ENCODE measurements around the gene GALR2.

Gene GALR2

DNA sequence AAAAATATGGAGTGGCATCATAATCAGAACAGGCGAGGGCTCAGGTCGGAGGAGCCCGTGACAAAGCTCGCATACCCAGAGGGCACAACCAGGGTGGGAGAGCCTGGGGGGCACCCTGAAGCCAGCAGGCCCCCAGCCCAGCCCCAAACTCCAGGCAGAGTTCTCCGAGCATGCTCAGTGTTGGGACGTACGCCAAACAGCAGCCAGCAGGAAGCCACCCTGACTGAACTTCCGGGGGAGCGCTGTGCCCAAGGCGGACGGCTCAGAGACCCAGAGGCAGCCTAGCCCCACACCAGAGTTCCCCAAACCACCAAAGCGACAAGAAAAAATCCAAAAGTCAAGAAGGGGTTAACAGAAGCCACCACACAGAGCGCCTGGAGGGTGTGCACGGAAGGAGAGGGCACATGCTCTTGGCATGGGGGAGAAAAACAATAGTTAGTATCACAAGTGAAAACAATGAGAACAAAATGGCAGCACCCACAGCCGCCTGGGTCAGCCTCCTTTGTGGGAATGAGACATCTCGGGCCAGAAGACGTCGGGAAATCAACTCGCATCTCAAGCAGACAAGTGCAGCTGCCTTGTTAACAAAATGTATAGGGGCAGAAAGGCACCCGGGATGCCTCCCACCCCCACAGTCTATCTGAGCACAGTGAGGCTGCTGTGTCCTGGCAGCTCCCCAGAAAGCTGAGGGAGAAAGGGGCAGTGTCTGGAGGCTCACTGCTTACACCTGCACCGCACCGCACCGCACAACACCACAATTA is 17.1 kb downstream of the GALR2 start:
- no peak for TF ChIP-seq ELF4 (IDR thresholded peaks at IDR 0.05)
- TF ChIP-seq HDGF (IDR thresholded peaks at IDR 0.05; ENCODE audit: borderline replicate concordance) = no peak
- no peak for TF ChIP-seq FOXM1 (IDR thresholded peaks at IDR 0.05; ENCODE audit: borderline replicate concordance)
- TF ChIP-seq, protein P1, sequence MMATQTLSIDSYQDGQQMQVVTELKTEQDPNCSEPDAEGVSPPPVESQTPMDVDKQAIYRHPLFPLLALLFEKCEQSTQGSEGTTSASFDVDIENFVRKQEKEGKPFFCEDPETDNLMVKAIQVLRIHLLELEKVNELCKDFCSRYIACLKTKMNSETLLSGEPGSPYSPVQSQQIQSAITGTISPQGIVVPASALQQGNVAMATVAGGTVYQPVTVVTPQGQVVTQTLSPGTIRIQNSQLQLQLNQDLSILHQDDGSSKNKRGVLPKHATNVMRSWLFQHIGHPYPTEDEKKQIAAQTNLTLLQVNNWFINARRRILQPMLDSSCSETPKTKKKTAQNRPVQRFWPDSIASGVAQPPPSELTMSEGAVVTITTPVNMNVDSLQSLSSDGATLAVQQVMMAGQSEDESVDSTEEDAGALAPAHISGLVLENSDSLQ (IDR thresholded peaks at IDR 0.05) = no peak

GRCh38 chr17:76092526-76093413 is 18.2 kb downstream of the GALR2 start:
- ChIA-PET CTCF (interaction anchor here (0.9 kb wide), 1 partner anchor 10 kb away, joined by 3 read pairs; no protein-coding TSS in a partner anchor), POLR2A (interaction anchor here (1.2 to 2.1 kb wide), 2 partner anchors 11 to 21 kb away, joined by 3 to 13 read pairs; partner anchors contain the start of genes EXOC7 and SRP68)
- no peak for TF ChIP-seq L3MBTL2 (conservative IDR thresholded peaks at IDR 0.05)
- no peak for TF ChIP-seq FOXK2 (IDR thresholded peaks at IDR 0.05)
- no peak for DNase-seq (ENCODE audit: extremely low spot score)

More for the DNA sequence above, 17.1 kb downstream of the GALR2 start:
- CTCF ChIA-PET = interaction anchor here (0.9 kb wide), 1 partner anchor 11 kb away, joined by 3 read pairs; no protein-coding TSS in a partner anchor
- DNase-seq (ENCODE audit: extremely low spot score) = no peak
- POLR2A ChIA-PET = interaction anchor here (1.3 kb wide), 1 partner anchor 11 kb away, joined by 4 read pairs; the partner anchor contains the start of gene EXOC7

DNA sequence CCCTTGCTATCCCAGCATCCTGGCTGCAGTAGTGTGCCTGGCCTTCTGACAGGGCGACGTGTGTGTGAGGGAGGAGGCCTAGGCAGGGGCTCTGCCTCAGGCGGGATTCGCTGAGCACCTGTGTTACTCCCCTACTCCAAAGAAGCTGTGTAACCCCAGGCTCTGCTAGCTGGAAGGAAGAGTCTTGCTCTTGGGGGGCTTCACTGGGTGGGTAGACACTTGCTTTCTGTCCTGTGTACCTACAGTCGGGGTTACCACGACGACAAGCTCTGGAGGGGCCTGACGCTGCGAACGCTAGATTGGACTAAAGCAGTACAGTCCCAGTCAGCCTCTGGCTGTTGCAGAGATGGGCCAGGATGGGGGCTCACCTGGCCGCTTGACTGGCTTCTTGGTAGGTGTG is 19.5 kb downstream of the GALR2 start:
- no peak for DNase-seq (ENCODE audit: extremely low spot score)
- POLR2A ChIA-PET = interaction anchor here (1.2 to 2.1 kb wide), 2 partner anchors 9 to 22 kb away, joined by 3 to 13 read pairs; partner anchors contain the start of genes EXOC7 and SRP68
- TF ChIP-seq SP1 (IDR thresholded peaks at IDR 0.05) (no peak), SUZ12 (IDR thresholded peaks at IDR 0.05) (no peak), LEF1 (IDR thresholded peaks at IDR 0.05; ENCODE audit: borderline replicate concordance) (no peak), FOXA1 (IDR thresholded peaks at IDR 0.05) (no peak), BHLHE40 (IDR thresholded peaks at IDR 0.05; ENCODE audit: borderline replicate concordance) (no peak), CTBP1 (IDR thresholded peaks at IDR 0.05; ENCODE audit: borderline replicate concordance) (no peak), ARNT (IDR thresholded peaks at IDR 0.05) (no peak), L3MBTL2 (conservative IDR thresholded peaks at IDR 0.05) (no peak), NFRKB (IDR thresholded peaks at IDR 0.05) (no peak), TARDBP (IDR thresholded peaks at IDR 0.05) (no peak)
- CTCF ChIA-PET = no interaction called here

GRCh38 chr17:76095943-76096342 is 21.4 kb downstream of the GALR2 start:
- CTCF ChIA-PET = no interaction called here

GRCh38 chr17:76097716-76098295 is 23.2 kb downstream of the GALR2 start:
- CTCF ChIA-PET = no interaction called here
- TF ChIP-seq FOXA1 (IDR thresholded peaks at IDR 0.05) (no peak), FOXK2 (IDR thresholded peaks at IDR 0.05) (no peak), BHLHE40 (IDR thresholded peaks at IDR 0.05; ENCODE audit: borderline replicate concordance) (no peak), TARDBP (IDR thresholded peaks at IDR 0.05) (no peak), FOXM1 (IDR thresholded peaks at IDR 0.05; ENCODE audit: borderline replicate concordance) (no peak), CTBP1 (IDR thresholded peaks at IDR 0.05; ENCODE audit: borderline replicate concordance) (no peak), L3MBTL2 (conservative IDR thresholded peaks at IDR 0.05) (no peak), LEF1 (IDR thresholded peaks at IDR 0.05; ENCODE audit: borderline replicate concordance) (no peak), ARNT (IDR thresholded peaks at IDR 0.05) (no peak), ZNF384 (IDR thresholded peaks at IDR 0.05) (no peak), HDGF (IDR thresholded peaks at IDR 0.05; ENCODE audit: borderline replicate concordance) (no peak), NFRKB (IDR thresholded peaks at IDR 0.05) (no peak), ELF4 (IDR thresholded peaks at IDR 0.05) (no peak), SP1 (IDR thresholded peaks at IDR 0.05) (no peak), SUZ12 (IDR thresholded peaks at IDR 0.05) (no peak)
- TF ChIP-seq, protein P1 (IDR thresholded peaks at IDR 0.05) = no peak
- no peak for DNase-seq (ENCODE audit: extremely low spot score)
- POLR2A ChIA-PET = no interaction called here

More at GRCh38 chr17:76095943-76096342, 21.4 kb downstream of the GALR2 start:
- POLR2A ChIA-PET = interaction anchor here (0.6 to 1.5 kb wide), 3 partner anchors 10 to 156 kb away, joined by 3 to 4 read pairs (median 3); partner anchors contain the start of gene SRP68
- no peak for DNase-seq (ENCODE audit: extremely low spot score)
- no peak for TF ChIP-seq ZNF384 (IDR thresholded peaks at IDR 0.05)
- TF ChIP-seq FOXM1 (IDR thresholded peaks at IDR 0.05; ENCODE audit: borderline replicate concordance) = no peak

DNA sequence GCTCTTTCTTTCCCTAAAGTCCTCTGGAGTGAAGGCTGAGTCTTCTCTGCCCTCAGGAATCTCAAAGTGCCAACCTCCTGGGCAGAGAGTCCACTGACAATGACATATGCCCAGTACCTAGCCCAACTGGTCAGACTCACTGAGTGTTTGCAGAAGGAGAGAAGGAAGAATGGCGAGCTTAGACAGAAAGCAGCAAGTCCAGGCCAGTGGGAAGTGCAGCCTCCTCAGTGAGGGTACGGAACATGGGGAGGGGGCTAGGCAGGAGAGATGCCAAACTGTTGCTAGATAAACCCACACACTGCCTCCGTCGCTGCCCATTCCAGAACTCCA is 28.3 kb downstream of the GALR2 start:
- no peak for TF ChIP-seq ELF4 (IDR thresholded peaks at IDR 0.05)
- TF ChIP-seq HDGF (IDR thresholded peaks at IDR 0.05; ENCODE audit: borderline replicate concordance) = no peak
- TF ChIP-seq, protein P1 (IDR thresholded peaks at IDR 0.05) = no peak
- no peak for TF ChIP-seq SUZ12 (IDR thresholded peaks at IDR 0.05)
- no peak for TF ChIP-seq CTBP1 (IDR thresholded peaks at IDR 0.05; ENCODE audit: borderline replicate concordance)
- no peak for TF ChIP-seq TARDBP (IDR thresholded peaks at IDR 0.05)
- TF ChIP-seq ARNT (IDR thresholded peaks at IDR 0.05) = no peak
- TF ChIP-seq FOXA1 (IDR thresholded peaks at IDR 0.05) = no peak
- no peak for TF ChIP-seq ZNF384 (IDR thresholded peaks at IDR 0.05)
- TF ChIP-seq LEF1 (IDR thresholded peaks at IDR 0.05; ENCODE audit: borderline replicate concordance) = no peak
- POLR2A ChIA-PET = interaction anchor here (1.0 to 3.1 kb wide), 8 partner anchors 9 to 176 kb away, joined by 3 to 13 read pairs (median 4); partner anchors contain the start of gene SRP68
- CTCF ChIA-PET = interaction anchor here (0.7 to 2.6 kb wide), 4 partner anchors 11 to 176 kb away, joined by 3 to 8 read pairs (median 4); no protein-coding TSS in a partner anchor

More for the DNA sequence above, 28.3 kb downstream of the GALR2 start:
- no peak for DNase-seq (ENCODE audit: extremely low spot score)

All from HEK293T (cell line).